GM21423 (cell line): ENCODE results near the gene RBMS3.
"Not testable (repeated sequence)": the region's sequence is repeated elsewhere in the genome, so short reads cannot be mapped to it uniquely, and the experiment has no call there.

ENCODE experiments used
- ATAC-seq: cut with Tn5 transposase; IDR thresholded peaks from one replicate; pipeline ENCODE4 v1.9.1; 2021; ENCODE audit warnings: mild to moderate bottlenecking, moderate library complexity; ENCODE audit not compliant: unreplicated experiment

The RBMS3 gene

GRCh38 chr3:29649815-29650547 lies 369.1 kb downstream of the RBMS3 start:
- peak; percentile 96 for ATAC-seq

GRCh38 chr3:29653680-29654079 lies 372.8 kb downstream of the RBMS3 start:
- ATAC-seq: no peak

- no peak for ATAC-seq
Observed at GRCh38 chr3:29655015-29655747, 374.3 kb downstream of the RBMS3 start.

GRCh38 chr3:29665688-29666087 lies 384.8 kb downstream of the RBMS3 start:
- ATAC-seq: no peak

GRCh38 chr3:29668233-29668632 lies 387.4 kb downstream of the RBMS3 start:
- ATAC-seq: no peak

- no peak for ATAC-seq
Observed at GRCh38 chr3:29668728-29669127, 387.9 kb downstream of the RBMS3 start.

GRCh38 chr3:29670476-29670875 lies 389.6 kb downstream of the RBMS3 start:
- ATAC-seq: not testable (repeated sequence)

GRCh38 chr3:29677421-29677820 lies 396.6 kb downstream of the RBMS3 start:
- ATAC-seq: no peak

GRCh38 chr3:29679944-29680343 lies 399.1 kb downstream of the RBMS3 start:
- no peak for ATAC-seq

- peak; percentile 48 for ATAC-seq
Observed at GRCh38 chr3:29683018-29683993, 402.4 kb downstream of the RBMS3 start.

GRCh38 chr3:29686889-29687592 lies 406.2 kb downstream of the RBMS3 start:
- peak; percentile 98 for ATAC-seq

- no peak for ATAC-seq
Observed at GRCh38 chr3:29690686-29691353, 409.9 kb downstream of the RBMS3 start.

- no peak for ATAC-seq
Observed at GRCh38 chr3:29693863-29694262, 413.0 kb downstream of the RBMS3 start.

GRCh38 chr3:29694331-29694730 lies 413.5 kb downstream of the RBMS3 start:
- ATAC-seq: no peak

GRCh38 chr3:29694783-29695182 lies 413.9 kb downstream of the RBMS3 start:
- ATAC-seq: no peak

GRCh38 chr3:29695201-29695600 lies 414.3 kb downstream of the RBMS3 start:
- no peak for ATAC-seq

GRCh38 chr3:29695643-29696198 lies 414.9 kb downstream of the RBMS3 start:
- ATAC-seq: no peak

GRCh38 chr3:29696311-29696710 lies 415.4 kb downstream of the RBMS3 start:
- no peak for ATAC-seq

GRCh38 chr3:29697989-29698388 lies 417.1 kb downstream of the RBMS3 start:
- ATAC-seq: no peak

- no peak for ATAC-seq
Observed at GRCh38 chr3:29700256-29700655, 419.4 kb downstream of the RBMS3 start.
